HG03039 (cell line): ENCODE data around the gene PICK1.

Experiments used
- ATAC-seq: cut with Tn5 transposase; IDR thresholded peaks from one replicate; pipeline ENCODE4 v1.9.1; 2021; ENCODE audit warnings: mild to moderate bottlenecking, moderate library complexity; ENCODE audit not compliant: unreplicated experiment

PICK1 gene

GRCh38 chr22:38046070-38046748, 11.0 kb upstream of the PICK1 start:
- ATAC-seq: no peak

DNA sequence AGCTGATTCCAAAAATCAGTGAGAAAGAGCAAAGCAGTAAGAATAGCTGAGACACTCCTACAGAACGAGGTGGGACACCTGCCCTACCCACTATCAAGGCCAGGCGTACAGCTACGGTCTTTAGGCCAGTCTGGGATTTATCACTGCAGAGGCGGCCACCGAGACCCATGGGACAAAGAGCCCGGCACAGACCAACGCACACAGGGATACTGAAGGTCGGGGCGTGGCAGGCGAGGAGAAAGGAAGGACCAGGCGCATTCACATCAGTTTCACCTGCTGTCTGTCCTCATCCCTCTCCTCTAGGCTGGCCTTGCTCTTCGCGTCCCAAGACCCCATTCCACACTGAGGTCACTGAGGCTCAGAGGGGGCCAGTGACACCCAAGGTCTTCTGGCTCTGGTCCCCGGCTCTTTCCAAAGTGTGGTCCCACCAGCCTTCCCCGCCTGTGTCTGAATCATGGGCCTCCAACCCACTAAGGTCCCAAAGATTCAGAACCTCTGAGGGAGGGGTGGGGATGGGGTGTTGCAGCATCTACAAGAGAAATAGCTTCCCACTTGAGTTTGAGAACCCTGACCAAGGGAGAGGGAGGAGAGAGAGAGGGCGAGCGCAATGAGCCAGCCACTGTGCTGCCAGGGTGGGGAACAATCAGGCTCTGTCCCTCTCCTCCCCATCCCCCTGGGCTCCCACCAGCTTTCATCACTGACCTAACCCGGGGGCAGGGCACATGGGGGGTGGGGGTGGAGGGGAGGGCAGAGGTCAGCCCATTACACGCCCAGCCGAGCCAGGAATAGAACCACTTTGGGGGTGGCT, 7.2 kb upstream of the PICK1 start:
- ATAC-seq: no peak

- ATAC-seq: no peak
These were observed 6.5 kb upstream of the PICK1 start for GRCh38 chr22:38050720-38051119.

- ATAC-seq: no peak
These were observed 5.9 kb upstream of the PICK1 start for GRCh38 chr22:38051261-38051660.

DNA sequence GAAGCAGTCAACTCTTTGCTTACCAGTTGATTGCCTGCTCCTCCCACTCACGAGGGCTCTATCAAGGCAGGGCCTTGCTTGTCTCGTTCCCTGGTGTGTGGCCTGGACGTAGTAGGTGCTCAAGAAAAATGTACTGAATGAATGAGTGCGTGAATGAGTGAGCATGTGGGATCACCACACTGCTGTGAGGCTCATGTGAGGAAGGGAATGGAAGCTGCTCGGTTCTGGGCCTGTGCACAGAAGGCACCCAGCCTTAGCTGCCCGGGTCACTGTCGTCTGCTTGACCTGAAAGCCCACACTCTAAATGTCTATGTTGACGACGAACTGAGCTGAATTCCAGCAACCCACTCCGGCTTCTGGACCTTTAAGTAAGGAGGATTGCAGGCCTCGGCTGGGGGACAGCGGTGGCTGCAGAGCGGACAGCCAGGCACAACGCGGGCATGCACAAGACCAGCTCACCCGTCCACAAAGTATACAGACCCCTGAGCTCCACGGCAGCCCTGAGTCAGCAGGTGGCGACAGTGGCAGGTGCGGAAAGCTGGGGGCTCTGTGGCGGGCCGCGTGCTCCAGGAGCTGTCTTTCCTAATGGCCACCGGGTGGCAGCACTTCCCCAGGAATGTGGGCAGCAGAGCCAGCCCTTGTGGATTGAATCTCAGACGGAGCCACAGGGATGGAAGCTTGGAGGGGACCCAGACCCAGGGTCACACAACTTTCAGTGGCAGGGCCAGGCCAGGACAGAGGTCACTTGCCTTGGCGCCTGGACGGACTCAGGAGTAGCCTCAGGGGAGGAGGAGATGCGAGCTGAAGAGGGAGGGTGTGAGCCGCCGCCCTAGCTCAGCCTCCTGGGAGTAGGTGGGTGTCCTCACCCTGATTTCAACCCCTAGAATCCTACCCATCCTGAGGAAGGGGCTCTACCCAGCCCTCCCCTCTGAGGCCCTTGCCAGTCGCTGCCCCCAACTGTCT, 5.0 kb upstream of the PICK1 start:
- no peak for ATAC-seq

DNA sequence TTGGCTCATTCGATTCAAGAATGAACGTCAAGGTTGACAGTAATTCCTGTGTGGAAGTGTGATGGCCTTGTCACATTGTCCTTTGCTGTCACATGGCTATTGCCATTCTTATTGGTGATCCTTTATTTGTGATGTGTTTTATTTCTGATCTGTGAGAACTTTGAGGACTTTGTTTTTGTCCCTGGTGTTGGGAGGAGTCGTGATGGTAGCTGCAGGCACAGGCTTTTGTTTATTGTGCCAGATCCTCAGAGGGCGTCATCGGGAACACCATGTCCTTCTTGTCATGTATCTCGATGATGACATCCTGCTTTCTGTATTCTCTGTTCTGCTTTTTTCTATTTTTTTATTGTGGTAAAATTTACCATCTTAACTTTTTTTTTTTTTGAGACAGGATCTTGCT, 5.6 kb downstream of the PICK1 start:
- no peak for ATAC-seq

GRCh38 chr22:38065539-38065938, 8.3 kb downstream of the PICK1 start:
- no peak for ATAC-seq

- no peak for ATAC-seq
These were observed 9.3 kb downstream of the PICK1 start for GRCh38 chr22:38066381-38067027.

- ATAC-seq: no peak
These were observed 9.8 kb downstream of the PICK1 start for GRCh38 chr22:38067028-38067415.

GRCh38 chr22:38067761-38068360, 10.7 kb downstream of the PICK1 start:
- ATAC-seq: no peak

DNA sequence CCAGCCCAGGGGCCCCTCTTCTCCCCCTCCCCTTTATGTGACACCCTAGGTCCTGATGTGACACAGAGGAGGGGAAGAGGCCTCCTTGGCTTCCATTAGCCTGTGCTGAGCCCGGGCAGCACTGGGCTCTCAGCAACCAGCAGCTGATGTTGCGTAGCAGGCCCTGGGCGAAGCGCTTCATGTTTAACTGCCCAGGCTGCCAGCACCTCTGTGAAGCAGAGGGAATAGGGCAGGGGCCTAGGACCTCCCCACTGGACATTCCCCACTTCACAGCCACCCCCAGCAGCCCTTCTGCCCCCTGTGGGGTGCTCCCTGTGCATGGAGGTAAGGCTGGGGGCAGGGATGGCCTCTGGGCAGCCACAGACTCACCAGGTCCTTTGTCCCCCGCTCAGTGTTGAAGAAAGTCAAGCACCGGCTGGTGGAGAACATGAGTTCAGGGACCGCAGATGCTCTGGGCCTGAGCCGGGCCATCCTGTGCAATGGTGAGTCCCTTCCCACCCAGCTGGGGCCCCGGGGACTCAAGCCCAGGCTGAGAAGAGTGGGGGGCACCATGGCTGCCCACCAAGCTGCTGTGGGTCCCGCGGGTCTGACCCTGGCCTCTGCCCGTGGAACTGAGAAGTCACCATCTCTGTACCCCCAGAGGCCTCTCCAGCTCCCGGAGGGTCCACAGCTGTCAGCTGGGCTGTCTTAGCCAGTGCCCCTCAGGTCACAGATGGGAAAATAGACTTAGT, 11.6 kb downstream of the PICK1 start:
- ATAC-seq: no peak

DNA sequence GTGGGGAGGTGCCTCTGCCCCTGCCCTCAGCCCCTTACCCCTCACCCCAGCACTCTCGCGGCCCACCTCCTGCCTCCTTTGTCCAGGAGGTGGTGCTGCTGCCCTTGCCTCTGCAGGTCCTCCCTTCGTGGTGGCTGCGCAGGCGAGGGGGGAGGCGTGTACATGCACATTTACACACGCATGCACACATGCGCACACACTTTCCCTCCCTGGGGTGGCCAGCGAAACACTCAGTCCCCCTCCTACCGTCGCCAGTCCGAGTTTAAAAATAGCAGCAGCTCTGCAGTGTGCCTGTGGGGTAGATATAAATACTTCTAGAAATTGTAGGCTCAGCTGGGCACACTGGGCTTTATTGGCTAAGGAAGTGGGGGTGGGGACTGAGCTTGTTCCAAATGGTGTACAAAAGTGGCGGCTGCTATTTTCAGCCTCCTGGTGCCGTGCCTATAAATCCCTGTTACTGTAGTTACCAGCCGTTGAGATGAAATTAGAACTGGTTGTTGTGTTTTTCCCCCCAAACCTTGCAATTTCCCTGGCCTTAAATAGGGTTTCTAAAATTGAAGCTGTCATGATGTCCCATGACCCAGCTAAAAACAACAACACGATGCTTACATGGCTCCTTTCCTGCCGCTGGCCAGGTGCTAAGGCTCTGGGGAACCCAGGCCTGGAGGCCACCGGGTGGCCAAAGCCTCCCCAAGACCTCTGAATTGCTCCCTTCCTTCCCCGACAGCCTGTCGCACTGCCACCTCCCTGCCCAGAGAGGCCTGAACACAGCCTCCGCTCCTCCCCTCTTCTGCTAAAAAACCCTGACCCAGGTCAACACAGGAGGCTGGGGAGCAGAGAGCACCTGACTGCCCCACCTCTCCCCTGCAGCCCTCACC, 12.4 kb downstream of the PICK1 start:
- no peak for ATAC-seq

DNA sequence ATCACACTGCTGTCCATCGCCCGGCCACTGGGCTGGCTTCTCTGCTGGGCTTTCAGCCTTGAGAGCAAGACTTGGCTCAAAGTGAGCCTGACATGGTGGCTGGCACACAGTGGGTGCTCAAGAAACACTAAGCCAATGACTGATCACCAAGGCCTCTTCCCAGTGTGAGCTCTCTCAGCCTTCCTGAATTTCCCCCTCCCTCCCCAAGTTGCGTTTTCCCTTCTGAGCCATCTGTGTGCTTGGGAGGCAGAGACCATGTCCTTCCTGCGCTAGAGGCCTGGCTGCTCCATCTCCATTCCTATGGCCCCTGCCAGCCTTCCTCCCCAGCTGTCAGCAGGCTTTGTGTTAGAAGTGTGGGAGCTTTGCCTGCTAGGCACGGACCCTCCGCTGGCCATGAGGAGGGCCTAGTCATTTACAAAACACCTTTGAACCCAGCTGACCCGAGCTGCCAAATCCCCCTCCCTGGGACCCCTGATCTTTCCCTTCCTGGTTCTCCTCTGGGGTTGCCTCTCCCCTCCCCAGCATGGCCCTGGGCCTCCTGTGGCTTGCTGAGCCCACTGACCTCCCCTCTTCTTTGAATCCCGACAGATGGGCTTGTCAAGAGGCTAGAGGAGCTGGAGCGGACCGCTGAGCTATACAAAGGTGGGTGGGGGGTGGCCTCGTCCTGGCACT, 13.2 kb downstream of the PICK1 start:
- ATAC-seq: no peak

DNA sequence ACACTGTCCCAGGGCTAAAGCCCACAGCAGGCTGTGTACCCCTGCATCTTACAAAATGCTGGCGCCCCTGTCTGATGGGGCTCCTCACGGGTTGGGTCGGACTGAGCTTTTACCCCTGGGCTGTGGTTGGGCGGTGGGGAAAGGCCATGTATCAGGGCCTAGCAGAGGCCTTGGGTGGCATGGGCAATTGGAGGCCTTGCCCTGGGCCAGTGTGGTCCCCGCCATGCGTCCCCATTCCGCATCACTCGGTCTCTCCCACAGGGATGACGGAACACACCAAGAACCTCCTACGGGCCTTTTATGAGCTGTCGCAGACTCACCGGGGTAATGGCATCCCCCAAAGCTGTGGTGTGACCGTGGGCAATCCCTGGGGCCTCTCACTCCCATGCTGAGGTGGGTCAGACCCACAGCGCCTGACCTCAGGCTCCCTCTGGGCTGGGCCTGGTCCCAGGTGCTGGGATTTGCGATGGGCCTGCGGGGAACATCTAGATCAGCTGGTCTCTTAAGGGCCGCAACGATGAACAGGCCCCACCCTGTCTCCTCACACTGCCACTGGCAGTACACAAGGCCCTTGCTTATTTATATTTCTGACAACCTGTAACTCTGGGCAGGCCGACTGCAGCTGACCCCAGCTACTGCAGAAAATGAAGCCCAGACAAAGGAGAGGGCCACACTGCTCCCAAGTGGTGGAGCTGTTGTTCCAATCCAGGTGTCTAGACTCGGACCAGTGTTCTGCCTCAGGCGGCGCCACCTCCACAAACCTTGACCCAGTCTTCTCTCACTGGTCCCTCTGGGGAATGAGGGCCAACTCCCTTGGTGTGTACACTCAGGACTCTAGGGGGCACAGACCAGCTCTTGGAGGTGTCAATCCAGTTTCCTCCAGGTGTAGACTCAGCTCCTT, 14.5 kb downstream of the PICK1 start:
- no peak for ATAC-seq

DNA sequence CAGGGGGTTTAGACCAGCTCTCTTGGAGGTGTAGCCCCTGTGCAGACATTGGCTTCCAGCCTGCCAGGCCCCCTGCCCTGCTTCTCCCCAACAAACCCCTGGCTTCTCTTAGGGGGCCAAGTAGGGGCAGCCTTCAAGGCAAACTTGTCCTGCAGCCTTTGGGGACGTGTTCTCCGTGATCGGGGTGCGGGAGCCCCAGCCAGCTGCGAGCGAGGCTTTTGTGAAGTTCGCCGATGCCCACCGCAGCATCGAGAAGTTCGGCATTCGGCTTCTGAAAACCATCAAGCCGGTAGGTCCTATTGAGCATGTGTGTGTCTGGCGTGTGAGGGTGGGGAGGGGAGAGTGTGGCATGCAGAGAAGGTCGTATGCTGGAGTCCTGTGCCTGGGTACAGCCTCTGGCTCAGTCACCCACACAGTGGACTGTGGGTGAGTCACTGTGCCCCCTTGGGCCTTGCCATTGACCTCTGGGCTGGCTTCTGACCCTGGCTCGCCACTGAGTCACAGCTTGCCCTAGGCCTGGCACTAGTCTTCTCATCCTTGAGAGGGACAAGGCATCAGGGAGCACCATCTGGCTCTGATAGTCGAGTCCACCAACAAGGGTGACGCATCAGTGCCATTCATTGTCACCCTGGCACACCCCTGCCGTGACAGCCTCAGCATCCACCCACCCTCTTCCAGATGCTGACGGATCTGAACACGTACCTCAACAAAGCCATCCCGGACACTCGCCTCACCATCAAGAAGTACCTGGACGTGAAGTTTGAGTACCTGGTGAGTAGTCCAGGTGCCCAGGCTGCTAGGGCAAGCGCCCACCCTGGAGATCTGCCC, 15.3 kb downstream of the PICK1 start:
- no peak for ATAC-seq
